Tibial artery (tissue), 4 donors: ENCODE results near the gene FBXW2.

Experiments used
- DNase-seq, 2 donors: peaks; one replicate each; pipeline ENCODE4 v3.0.0-alpha.2; 2019
- H3K27ac ChIP-seq, 2 donors: fragments of 200-600 bp; sonication (generic) in 1 of 2; 1 replicate in 1 of 2; 2 replicates in 1 of 2; pipeline ENCODE4 v1.5.1; 2018 to 2019; ENCODE audit warnings: mild to moderate bottlenecking in 1 of 2
- H3K27me3 ChIP-seq, 2 donors: fragments of 200-600 bp; sonication (generic) in 1 of 2; one replicate each; pipeline versions ENCODE4 v1.5.1 to v1.6.0; 2016 to 2019
- H3K36me3 ChIP-seq, 3 donors: fragments of 200-600 bp; sonication (generic) in 2 of 3; one replicate each; pipeline ENCODE4 v1.5.1; 2016 to 2019; ENCODE audit warnings: mild to moderate bottlenecking in 2 of 3
- H3K4me1 ChIP-seq, 4 donors: fragments of 200-600 bp; sonication (generic) in 2 of 4; 1 replicate in 3 of 4; 2 replicates in 1 of 4; pipeline ENCODE4 v1.5.1; 2016 to 2019
- H3K4me3 ChIP-seq, 2 donors: fragments of 200-600 bp; sonication (generic) in 1 of 2; 1 replicate in 1 of 2; 2 replicates in 1 of 2; pipeline ENCODE4 v1.5.1; 2018 to 2019; ENCODE audit warnings: mild to moderate bottlenecking in 2 of 2
- H3K9me3 ChIP-seq, 3 donors: fragments of 200-600 bp; sonication (generic) in 1 of 3; one replicate each; pipeline ENCODE4 v1.5.1; 2016 to 2019
- CTCF ChIP-seq, 2 experiments: fragments of 200-600 bp in 1 of 2; fragments of 450-650 bp in 1 of 2; IDR thresholded peaks; one replicate each; pipeline ENCODE4 v1.5.1; 2017 to 2019; ENCODE audit warnings: antibody characterized with exemption in 2 of 2, mild to moderate bottlenecking in 1 of 2, moderate library complexity in 1 of 2
- intact Hi-C: fragments of 100-400 bp; cut with DNase I; formaldehyde crosslinking; loops from one replicate; pipeline ENCODE4 v1.15.0; 2023; ENCODE audit warnings: low total_unique reads

FBXW2 gene

GRCh38 chr9:120741701-120742100, 51.5 kb downstream of the FBXW2 start:
- TF ChIP-seq CTCF (IDR thresholded peaks at IDR 0.05): no peak
- H3K36me3 ChIP-seq: no peaks in the 10 kb centered on the region
- H3K9me3 ChIP-seq: no peaks in the 10 kb centered on the region
- H3K4me1 ChIP-seq: no peaks in the 10 kb centered on the region
- intact Hi-C loops: no loop called here
- no peak for DNase-seq
- no peak overlapping the region for H3K27ac ChIP-seq
- H3K27me3 ChIP-seq: no peaks in the 10 kb centered on the region
- no peak overlapping the region for H3K4me3 ChIP-seq

DNA sequence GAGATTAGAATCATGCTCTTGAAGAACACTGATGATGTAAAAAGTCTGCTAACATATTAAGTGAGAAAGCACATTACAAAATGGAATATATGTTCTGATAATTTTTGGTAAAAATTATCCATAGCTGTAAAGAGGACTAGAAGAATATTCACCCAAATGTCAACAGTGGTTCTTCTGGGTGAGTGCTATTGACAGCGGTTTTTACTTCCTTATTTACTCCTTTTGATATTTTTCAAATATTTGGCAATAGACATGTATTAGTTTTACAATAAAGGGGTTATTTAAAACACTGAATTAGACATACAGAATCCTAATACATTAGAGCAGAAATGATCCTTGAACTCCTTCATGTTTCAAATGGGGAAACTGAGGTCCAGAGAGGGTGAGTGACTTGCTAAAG, 52.0 kb downstream of the FBXW2 start:
- Histone ChIP-seq H3K4me1 (no peaks in the 10 kb centered on the region), H3K4me3 (no peak overlapping the region), H3K9me3 (no peaks in the 10 kb centered on the region), H3K36me3 (no peaks in the 10 kb centered on the region), H3K27ac (no peak overlapping the region), H3K27me3 (no peaks in the 10 kb centered on the region)
- TF ChIP-seq CTCF (IDR thresholded peaks at IDR 0.05): no peak
- intact Hi-C loops: no loop called here
- DNase-seq: no peak

- Histone ChIP-seq H3K36me3 (no peaks in the 10 kb centered on the region), H3K27me3 (no peaks in the 10 kb centered on the region), H3K9me3 (no peaks in the 10 kb centered on the region), H3K4me1 (peaks cover 0 to 8% (median 3%) of the 10 kb centered on the region in 4 donors), H3K4me3 (no peak overlapping the region), H3K27ac (no peak overlapping the region)
- intact Hi-C loops: no loop called here
- TF ChIP-seq CTCF (IDR thresholded peaks at IDR 0.05): no peak
- DNase-seq: no peak
Observed at GRCh38 chr9:120740132-120740531, 53.1 kb downstream of the FBXW2 start.

- Histone ChIP-seq H3K4me1 (peaks cover 0 to 31% (median 17%) of the 10 kb centered on the region in 4 donors), H3K27me3 (no peaks in the 10 kb centered on the region), H3K27ac (no peak overlapping the region), H3K4me3 (no peak overlapping the region), H3K9me3 (no peaks in the 10 kb centered on the region), H3K36me3 (no peaks in the 10 kb centered on the region)
- no peak for DNase-seq
- intact Hi-C loops: no loop called here
- no peak for TF ChIP-seq CTCF (IDR thresholded peaks at IDR 0.05)
Observed at GRCh38 chr9:120737416-120738165, 55.6 kb downstream of the FBXW2 start.

DNA sequence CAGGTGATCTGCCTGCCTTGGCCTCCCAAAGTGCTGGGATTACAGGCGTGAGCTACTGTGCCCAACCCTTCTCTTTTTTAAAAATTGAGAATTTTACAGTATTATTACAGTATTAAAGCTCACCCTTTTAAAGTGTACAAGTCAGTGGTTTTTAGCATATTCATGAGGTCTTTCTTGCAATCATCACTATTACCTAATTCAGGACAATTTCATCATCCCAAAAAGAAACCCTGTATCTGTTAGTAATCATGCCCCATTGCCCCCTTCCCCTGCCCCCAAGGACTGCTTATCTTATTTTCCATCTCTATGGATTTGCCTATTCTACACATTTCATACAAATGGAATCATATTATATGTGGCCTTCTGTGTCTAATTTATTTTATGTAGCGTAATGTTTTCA, 56.3 kb downstream of the FBXW2 start:
- Histone ChIP-seq H3K36me3 (no peaks in the 10 kb centered on the region), H3K27me3 (no peaks in the 10 kb centered on the region), H3K9me3 (no peaks in the 10 kb centered on the region), H3K27ac (no peak overlapping the region), H3K4me3 (no peak overlapping the region), H3K4me1 (peaks cover 0 to 38% (median 18%) of the 10 kb centered on the region in 4 donors)
- no peak for DNase-seq
- no peak for TF ChIP-seq CTCF (IDR thresholded peaks at IDR 0.05)
- intact Hi-C loops: no loop called here
